HG03060 (cell line): ENCODE results near the gene IGFL2.
"Not testable (repeated sequence)": the region's sequence is repeated elsewhere in the genome, so short reads cannot be mapped to it uniquely, and the experiment has no call there.

Source experiments
- ATAC-seq: cut with Tn5 transposase; IDR thresholded peaks from one replicate; pipeline ENCODE4 v1.9.1; 2021; ENCODE audit warnings: low read depth, moderate number of reproducible peaks; ENCODE audit not compliant: unreplicated experiment

Gene IGFL2

DNA sequence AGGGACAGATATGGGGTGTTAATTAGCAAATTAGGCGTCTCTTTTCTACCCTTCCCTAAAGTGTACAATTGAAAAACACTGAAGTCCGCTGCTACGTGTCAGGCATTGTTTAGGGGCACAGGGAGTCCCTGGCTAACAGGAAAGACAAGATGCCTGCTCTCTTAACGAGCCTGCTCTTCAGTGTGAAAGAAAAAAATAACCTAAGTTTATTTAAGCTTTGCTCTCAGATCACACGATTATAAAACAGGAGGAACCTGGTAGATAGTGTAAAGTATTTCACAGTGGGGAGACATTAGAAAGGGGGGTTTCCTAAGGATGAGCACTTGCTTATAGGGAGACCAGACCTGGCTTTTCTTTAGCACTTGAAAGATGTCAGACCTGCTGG lies 38.7 kb downstream of the IGFL2 start:
- ATAC-seq, result no peak

GRCh38 chr19:46189971-46190888 lies 42.2 kb downstream of the IGFL2 start:
- no peak for ATAC-seq

DNA sequence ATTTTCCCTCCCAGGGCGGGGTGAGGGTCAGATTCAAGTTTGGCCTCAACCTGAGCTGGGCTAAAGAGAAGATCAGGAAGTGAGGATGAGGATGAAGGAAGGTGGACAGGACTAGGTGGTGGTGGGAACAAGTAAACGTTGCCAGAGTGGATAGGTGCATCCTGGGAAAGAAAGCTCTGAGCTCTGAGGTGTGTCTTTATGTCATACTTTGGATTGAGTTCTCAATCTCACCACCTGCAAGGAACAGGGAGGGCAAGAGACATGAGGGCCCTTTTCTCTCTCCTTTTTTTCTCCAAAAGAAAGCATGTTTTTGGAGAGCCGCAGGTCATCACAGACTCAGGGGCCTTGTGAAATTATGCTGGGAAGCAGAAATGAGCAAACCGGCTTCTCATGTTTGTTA lies 43.3 kb downstream of the IGFL2 start:
- ATAC-seq, result no peak

DNA sequence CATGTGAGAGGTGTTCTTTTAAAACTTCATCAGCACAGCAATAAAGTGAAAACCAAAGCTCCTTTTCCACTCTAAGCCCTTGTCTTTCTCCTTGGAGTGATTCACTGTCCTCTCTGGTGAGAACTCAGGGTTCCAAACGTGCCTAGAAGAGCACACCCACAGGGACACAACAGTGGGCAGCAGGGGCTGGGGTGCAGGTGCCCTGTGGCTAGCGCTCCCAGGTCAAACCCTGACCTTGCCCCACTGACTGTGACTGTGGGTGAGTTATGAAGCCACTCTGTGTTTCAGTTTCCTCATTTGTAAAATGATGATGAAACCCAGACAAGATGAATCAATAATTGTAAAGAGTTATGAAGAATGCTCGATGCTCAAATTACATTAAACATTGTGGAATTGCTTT lies 43.9 kb downstream of the IGFL2 start:
- no peak for ATAC-seq

DNA sequence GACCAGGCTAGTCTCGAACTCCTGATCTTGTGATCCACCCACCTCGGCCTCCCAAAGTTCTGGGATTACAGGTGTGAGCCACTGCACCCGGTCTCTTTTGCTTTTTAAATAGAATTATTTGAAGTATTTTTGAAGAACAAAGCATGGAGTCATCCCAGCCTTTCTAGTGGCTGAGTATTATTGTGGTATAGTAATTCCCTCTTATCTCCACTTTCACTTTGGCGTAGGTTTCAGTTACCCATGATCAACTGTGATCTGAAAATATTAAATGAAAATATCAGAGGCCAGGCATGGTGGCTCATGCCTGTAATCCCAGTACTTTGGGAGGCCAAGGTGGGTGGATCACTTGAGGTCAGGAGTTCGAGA lies 44.6 kb downstream of the IGFL2 start:
- not testable (repeated sequence) for ATAC-seq

DNA sequence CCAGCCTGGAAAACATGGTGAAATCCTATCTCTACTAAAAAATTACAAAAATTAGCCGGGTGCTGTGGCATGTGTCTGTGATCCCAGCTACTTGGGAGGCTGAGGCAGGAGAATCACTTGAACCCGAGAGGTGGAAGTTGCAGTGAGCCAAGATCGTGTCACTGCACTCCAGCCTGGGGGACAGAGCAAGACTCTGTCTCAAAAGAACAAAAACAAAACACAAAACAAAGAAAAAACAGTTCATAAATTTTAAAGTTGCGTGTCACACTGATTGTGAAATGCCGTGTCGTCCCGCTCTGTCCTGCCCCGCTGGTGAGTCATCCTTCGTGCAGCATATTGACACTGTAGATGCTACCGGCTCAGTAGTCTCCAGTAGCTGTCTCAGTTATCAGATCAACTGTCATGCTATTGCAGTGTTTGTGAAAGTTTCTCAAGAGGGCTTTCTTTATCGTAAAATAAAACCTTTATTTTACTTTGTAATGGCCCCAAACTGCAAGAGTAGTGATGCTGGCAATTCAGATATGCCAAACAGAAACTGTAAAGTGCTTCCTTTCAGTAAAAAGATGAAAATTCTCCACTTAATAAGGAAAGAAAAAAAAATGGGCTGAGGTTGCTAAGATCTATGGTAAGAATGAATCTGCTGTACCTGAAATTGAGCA lies 45.1 kb downstream of the IGFL2 start:
- ATAC-seq, result no peak

GRCh38 chr19:46193678-46194077 lies 45.6 kb downstream of the IGFL2 start:
- no peak for ATAC-seq

GRCh38 chr19:46195104-46195503 lies 47.1 kb downstream of the IGFL2 start:
- no peak for ATAC-seq

DNA sequence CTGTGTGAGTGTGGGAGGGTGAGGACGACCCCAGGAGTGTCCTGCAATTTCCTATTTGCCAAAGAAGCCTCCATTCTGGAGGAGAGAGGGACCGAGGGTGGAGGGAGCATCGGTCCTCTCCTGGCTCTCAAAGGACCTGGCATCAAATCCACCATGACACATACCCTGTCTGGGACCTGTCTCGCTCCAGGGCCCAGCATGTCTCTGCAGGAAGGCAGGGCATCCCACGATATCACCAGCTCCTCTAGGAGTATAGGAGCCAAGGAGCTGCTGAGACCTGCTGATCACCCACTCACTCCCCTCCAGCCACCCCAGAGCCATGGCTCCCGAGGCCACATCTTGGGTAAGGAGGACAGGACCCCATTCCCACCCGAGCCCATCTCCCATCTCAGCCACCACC lies 47.9 kb downstream of the IGFL2 start:
- ATAC-seq, result not testable (repeated sequence)

GRCh38 chr19:46196410-46197124 lies 48.5 kb downstream of the IGFL2 start:
- no peak for ATAC-seq

GRCh38 chr19:46197314-46198070 lies 49.5 kb downstream of the IGFL2 start:
- ATAC-seq, result no peak

GRCh38 chr19:46198756-46199155 lies 50.7 kb downstream of the IGFL2 start:
- ATAC-seq, result no peak

- ATAC-seq, result no peak
These were observed 53.6 kb downstream of the IGFL2 start for GRCh38 chr19:46201454-46202310.

GRCh38 chr19:46202426-46202825 lies 54.4 kb downstream of the IGFL2 start:
- no peak for ATAC-seq

DNA sequence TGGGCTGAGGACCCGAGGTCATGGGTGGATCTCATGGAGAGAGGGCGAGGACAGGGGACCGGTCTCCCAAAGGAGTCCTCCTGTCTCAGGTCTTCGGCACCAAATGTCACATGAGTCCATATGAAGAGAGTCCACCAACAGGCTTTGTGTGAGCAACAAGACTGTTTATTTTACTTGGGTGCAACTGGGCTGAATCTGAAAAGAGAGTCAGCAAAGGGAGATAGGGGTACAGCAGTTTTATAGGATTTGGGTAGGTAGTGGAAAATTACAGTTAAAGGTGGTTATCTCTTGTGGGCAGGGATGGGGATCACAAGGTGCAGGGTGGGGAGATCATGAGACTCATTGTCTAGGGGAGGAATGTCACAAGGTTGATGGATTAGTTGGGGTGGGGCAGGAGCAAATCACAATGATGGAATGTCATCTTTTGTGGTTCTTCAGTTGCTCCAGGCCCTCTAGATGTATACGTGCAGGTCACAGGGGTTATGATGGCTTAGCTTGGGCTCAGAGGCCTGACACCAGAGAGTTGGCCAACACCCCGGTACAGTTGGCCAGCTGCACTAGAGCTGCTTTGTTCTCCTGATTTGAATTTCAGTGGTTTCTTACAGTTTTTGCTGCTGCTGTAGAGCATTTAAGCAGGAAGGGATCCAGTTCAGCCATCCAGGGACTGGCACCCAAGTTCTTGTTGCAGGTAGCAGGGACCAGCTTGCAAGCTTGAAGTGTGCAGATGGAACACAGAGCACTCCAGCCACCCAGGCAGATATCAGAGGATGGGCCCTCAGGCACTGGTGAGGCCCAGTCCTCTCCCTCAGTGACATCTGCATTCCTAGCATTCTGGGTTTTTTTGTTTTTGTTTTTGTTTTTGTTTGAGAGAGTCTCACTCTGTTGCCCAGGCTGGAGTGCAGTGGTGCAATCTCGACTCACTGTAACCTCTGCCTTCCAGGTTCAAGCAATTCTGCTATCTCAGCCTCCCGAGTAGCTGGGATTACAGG lies 55.1 kb downstream of the IGFL2 start:
- no peak for ATAC-seq

DNA sequence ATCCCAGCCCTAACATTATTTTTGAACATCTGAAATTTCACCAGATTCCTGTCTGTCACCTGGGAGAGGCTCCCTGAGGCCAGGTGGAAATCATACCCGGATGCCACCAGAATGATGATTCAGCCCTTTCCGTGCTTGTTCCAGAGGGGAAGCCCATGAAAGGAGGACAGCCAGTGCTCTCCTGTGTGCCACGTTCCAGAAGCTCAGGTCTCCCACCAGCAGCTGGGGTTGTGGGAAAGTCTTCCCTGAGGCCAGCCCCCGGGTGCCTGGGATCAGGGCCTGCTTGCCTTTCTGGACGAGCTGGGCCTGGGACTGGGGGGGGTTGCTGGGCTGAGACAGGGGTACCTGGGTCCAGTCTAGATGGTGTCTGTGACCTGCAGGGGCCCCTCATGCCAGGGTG lies 56.0 kb downstream of the IGFL2 start:
- no peak for ATAC-seq

DNA sequence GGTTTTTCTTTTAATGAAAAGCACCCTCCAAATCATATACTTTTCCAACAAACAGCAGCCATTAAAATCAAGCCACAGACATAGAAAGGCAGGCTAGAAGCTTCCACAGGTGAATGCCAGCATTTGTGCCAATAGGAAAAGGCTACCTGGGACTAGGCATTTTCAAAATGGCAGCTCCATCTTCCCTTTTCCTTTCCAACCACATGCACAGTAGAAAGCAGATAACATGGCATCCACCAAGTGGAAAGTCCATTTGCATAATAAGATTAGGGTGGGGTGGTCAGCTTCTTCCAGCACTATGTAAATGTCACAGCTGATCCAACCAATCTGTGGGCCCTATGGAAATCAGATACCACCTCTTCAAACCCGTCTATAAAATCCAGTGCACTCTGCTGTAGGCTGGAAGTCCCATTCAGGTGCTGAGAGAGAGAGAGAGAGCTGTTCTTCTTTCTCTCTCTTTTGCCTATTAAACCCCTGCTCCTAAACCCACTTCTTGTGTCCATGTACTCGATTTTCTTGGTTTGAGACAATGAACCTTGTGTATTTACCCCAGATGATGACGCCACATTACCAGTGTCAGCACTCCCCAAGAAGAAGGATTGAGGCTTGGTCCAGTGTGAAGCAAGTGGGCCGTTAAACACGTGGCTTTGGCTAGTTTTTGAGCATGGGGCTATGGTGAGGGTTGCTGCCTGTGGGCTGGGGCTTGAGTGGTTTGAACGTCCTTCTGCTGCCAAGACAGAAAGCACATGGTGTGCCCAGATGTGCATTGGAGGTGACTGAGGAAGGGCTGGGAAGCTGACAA lies 57.3 kb downstream of the IGFL2 start:
- no peak for ATAC-seq

DNA sequence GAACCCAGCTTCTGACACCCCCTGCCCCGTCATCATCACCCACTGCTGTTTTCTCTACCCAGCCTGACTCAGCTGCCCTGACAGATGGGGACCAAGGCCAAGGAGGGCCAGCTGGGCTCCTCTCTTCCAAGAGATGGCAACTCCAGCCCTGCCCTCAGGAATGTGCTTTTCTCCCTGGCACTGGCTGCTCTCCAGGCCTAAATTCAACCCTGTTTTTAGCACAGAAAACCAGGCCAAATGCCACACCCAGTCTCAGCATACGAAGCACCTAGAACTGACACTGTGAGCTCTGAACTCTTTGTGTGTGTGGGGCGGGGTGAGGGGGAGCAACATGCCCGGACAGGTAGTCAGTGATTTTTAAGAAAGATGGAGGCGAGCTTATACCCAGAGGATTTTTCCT lies 58.1 kb downstream of the IGFL2 start:
- no peak for ATAC-seq
